Hippocampal formation (tissue), 2 donors: ENCODE data around the gene BPIFB2.

Source experiments
- DNase-seq, 2 donors: peaks; one replicate each; lab custom pipeline; 2025; lab: John Stamatoyannopoulos, UW

The BPIFB2 gene

DNA sequence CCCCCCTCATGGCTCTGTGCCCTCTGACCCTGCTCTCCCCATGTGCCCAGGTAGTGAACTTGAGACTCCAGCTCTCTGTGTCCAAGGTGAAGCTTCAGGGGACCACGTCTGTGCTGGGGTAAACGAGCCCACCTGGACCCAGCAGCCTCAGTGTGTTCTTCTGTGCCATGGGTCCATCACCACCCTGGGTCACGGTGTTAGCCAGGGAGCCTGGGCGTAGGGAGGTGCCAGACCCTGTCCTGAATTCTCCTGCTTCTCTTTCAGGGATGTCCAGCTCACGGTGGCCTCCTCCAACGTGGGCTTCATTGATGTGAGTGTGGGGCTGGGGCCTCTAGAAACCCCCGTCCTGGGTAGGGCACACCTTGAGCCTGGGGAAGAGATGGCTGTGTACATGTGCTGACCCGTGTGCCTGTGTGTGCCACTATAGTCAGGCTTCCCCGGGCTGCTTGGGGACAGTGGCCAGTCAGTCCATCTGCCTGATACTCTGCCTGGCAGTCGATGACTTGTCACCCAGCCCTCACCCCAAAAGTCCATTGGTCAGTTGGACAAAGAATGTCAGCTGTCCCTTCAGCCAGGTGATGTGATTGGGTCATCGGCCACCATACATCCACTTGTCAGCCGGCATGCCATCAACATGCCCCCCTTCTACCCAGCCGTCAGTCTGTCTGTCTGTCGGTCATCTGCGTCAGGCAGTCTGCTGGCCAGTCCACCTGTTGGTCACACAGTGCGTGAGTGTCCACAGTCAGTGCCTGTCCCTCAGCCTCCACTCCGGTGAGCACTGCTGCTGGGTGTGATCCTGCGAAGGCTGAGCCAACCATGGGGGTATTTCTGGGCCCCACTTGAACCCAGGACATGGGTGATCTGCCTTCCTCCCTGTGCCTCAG, 13.0 kb downstream of the BPIFB2 start:
- no peak for DNase-seq

DNA sequence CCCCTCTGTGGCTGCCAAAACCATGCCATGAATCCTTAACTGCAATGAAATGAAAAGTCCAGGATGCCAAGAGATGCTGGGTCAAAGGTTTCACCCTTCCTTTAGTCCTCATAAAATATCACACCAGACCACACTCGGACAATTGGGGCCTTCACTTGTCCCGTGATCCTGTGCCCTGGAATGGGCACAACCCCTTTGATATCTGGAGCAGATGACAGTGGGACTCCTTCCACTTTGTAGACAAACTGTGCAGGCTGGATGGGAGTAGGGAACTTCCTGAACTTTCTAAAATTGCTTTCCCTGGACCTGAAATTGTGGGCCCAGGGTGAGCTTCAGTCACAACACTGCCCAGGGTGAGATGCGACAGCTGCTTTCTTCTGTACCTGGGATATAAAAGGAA, 14.4 kb downstream of the BPIFB2 start:
- DNase-seq = no peak

- no peak for DNase-seq
Observed at GRCh38 chr20:33022289-33022688, 14.8 kb downstream of the BPIFB2 start.

GRCh38 chr20:33022694-33023438, 15.4 kb downstream of the BPIFB2 start:
- DNase-seq = no peak

DNA sequence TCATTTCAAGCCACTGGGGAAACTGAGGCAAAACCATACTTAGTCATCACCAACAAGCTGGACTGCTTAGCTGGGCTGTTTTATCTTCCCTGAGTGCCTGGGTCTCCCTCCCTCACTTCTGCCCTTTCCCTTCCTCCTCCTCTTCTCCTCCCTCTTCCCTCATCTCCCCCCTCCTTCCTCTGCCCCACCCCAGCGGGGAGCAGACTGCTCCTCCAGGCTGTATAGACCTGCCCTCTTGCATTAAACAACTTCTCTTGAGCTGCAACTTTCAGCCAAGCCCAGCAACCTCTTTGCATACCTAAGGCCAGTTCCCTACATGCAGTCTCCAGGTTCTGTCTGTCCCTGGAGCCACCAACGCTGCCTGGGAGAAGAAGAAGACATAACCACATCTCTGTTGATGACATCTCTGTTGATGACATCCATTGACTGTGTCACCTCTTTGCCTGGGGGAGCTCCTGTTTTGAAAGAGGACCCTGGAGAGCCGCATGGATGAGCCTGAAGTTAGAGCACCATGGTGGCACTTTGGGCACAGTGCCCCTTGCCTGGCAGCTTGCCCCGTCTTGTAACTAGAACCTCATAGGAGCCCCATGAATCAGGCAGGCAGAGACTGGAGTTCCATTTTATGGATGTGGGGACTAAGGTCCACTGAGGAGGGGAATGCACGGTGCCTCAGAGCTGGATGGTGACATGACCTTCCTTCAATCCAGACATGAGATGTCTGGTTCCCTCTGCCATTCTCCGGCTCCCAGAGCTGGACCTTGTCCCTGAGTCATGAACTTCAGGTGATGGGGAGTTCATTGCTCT, 16.1 kb downstream of the BPIFB2 start:
- no peak for DNase-seq

- DNase-seq = no peak
Observed at GRCh38 chr20:33024243-33024560, 16.7 kb downstream of the BPIFB2 start.

- no peak for DNase-seq
Observed at GRCh38 chr20:33024609-33025317, 17.3 kb downstream of the BPIFB2 start.

DNA sequence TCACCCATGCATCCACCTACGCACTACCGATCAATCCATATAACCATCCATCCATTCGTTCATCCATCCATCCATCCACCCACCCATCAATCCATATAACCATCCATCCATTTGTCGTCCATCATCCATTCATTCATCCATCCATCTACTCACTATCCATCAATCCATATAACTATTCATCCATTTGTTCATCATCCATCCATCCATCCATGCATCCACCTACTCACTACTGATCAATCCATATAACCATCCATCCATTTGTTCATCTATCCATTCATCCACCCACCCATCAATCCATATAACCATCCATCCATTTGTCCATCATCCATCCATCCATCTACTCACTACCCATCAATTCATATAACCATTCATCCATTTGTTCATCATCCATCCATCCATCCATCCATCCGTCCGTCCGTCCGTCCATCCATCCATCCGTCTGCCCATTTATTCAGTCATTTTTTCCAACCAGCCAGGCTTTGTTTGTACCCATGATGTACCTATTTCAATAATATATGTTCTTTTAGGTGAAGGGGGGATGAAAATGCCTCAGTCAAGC, 17.9 kb downstream of the BPIFB2 start:
- no peak for DNase-seq

DNA sequence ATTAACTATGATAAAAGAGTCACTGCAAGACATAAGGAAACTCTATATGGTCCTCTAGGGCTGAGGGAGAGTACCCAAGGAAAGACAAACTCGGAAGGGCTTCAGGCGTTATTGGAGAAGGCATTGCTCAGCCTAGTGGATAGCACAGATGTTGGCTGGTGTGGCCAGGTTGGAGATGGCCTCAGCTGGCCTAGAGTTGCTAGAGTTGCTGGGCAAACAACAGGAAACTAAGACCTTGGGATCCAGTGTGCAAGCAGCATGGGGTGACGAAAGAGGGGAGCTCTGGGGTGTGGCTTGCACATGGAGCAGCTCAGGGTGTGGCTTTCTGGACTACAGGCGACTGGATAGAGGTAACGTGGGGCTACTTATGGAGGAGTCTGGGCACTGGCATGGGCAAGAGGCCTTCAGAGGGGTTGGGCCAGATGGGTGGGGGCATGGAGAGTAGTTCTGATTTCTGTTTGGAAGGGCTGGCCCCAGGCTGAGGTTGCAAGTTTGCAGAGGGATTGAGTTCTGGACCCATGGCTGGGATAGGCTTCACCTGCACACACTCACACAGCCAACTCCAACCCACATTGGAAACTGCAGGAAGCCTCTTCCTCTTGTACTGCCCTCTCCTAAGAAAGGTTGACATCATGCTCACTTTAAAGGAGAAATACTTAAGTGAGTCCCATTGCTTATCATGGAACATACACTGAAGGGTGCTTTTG, 18.7 kb downstream of the BPIFB2 start:
- no peak for DNase-seq

DNA sequence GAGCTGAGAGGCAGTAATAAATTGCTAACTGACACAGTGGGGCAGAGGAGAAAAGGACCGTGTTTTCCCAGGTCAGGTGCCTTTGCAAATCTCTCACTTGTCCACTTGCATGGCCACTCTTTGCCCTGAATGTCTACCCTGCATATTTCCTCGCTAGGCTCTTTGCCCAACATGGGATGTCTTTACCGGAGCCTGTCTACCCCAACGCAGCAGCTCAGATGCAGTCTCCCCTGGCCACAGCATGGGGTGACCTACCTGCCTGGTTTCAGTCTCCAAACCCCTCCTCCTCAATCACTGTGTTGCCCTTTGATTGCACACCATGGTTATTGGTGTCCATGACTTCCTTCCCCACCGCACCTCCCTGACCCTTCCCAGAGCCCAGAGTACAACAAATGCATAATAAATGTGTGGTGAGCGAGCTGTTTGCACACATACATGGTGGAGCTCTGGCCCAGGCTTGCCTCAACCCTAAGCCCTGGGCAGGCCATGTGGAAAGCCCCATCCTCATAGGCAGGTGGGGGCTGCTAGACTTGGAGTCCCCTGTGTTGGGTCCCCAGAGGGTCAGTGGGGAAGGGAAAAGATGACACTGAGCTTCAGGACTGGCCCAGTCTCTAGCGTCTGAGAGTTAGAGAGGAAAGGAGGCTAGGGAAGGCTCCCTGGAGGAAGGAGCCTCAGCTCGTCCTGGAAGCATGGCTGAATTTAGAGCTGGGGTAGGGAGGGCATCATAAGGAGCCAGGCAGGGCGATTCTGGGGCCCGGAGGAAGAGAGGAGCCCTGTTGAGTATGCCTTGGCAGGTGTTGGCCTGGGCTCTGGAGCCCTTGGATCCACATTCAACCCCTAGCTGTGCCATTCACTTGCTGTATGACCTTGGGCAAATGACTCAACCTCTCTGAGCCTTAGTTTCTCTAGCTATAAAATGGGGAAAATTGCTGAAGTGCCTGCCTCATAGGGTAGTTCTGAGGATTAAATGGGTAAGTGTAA, 19.6 kb downstream of the BPIFB2 start:
- no peak for DNase-seq

- DNase-seq = no peak
Observed at GRCh38 chr20:33027769-33028751, 20.6 kb downstream of the BPIFB2 start.

DNA sequence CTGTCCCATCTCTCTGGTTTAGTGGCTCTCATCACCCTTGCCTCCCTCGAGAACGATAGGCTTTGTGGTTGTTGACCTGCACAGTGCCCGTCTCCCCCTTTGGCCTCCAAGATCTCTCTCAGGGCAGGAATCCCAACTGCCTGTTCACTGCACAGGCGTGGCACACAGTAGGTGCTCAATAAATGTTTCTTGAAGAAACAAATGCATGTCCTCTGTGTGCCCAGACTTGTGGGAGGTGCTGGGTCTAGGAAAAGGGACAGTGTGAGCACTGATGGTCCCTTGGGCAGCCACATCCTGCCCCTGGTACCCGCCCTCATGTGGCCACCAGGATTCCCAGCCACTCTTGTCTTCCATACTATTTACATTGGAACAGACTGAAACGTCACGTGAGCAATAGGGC, 21.4 kb downstream of the BPIFB2 start:
- no peak for DNase-seq

DNA sequence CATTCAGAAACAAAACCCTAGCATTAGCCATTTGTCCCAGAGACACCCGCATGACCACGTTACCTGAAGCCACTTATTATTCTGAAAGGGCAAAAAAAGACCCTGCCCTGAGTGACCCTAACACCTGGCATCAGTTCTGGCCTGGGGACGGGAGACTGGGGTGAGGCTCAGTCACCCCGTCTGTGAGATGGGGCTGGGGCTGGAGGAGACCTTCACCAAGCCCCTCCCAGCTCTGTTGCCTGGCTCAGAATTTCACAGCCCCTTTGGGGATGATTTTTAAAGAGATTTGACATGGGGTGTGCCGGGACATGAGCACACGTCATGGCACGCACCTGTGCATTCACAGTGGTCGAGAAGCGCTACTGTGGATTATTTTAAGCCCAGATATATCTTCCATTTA, 22.6 kb downstream of the BPIFB2 start:
- no peak for DNase-seq

- no peak for DNase-seq
Observed at GRCh38 chr20:33030569-33030968, 23.1 kb downstream of the BPIFB2 start.

- no peak for DNase-seq
Observed at GRCh38 chr20:33031531-33031930, 24.0 kb downstream of the BPIFB2 start, which contains the start of gene BPIFB6. TSS of gene BPIFB6 (plus strand) at chr20:33031648. CDS start at chr20:33031648, 0 bp downstream.

- DNase-seq = no peak
Observed at GRCh38 chr20:33032555-33032954, 25.1 kb downstream of the BPIFB2 start.

- no peak for DNase-seq
Observed at GRCh38 chr20:33033381-33033780, 25.9 kb downstream of the BPIFB2 start.

DNA sequence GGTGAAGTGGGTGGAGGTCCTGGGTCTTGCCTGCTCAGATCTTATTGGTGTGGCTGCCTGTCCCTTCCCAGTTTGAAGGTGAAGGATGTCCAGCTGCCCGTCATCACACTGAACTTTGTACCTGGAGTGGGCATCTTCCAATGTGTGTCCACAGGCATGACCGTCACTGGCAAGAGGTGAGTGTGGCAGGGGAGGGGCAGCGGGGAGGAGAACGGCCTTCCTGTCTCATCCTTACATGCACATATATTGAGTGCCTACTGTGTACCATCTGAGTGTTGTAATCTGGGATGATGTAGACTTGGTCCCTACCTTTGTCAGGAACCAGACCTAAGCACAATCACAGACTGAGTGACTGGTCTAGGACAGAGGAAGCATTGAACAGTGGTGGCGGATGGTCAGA, 26.6 kb downstream of the BPIFB2 start:
- no peak for DNase-seq
